Measurements from ENCODE around the gene FRAS1.

The FRAS1 gene

DNA sequence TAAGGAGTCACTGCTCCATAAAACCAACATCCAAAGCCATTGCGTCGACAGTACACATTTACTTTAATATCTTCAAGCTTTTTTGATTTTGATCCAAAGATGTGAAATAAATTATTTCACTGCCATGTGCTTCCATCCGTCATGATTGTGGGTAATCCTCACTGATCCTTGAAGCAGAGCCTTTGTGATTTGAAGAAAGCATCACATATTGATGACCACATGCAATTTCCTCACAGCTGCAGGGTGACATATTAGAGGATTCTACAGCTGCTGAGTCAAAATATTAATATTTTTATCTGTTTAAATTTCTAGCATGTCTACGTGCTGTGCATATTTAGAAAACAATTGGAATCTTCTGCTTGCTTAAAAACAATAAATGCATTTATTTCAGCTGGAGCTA lies 297.7 kb downstream of the FRAS1 start:
- H3K9me3 ChIP-seq = no peaks in the 10 kb centered on the region
- H3K4me1 ChIP-seq = no peaks in the 10 kb centered on the region
- no peak overlapping the region for H3K4me3 ChIP-seq (ENCODE audit: low read depth, low read length)
- H3K27me3 ChIP-seq = no peaks in the 10 kb centered on the region
- H3K36me3 ChIP-seq = no peaks in the 10 kb centered on the region
- TF ChIP-seq, protein P1, sequence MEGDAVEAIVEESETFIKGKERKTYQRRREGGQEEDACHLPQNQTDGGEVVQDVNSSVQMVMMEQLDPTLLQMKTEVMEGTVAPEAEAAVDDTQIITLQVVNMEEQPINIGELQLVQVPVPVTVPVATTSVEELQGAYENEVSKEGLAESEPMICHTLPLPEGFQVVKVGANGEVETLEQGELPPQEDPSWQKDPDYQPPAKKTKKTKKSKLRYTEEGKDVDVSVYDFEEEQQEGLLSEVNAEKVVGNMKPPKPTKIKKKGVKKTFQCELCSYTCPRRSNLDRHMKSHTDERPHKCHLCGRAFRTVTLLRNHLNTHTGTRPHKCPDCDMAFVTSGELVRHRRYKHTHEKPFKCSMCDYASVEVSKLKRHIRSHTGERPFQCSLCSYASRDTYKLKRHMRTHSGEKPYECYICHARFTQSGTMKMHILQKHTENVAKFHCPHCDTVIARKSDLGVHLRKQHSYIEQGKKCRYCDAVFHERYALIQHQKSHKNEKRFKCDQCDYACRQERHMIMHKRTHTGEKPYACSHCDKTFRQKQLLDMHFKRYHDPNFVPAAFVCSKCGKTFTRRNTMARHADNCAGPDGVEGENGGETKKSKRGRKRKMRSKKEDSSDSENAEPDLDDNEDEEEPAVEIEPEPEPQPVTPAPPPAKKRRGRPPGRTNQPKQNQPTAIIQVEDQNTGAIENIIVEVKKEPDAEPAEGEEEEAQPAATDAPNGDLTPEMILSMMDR (IDR thresholded peaks at IDR 0.05; ENCODE audit: low read depth, low read length) = no peak
- DNase-seq = no peak

DNA sequence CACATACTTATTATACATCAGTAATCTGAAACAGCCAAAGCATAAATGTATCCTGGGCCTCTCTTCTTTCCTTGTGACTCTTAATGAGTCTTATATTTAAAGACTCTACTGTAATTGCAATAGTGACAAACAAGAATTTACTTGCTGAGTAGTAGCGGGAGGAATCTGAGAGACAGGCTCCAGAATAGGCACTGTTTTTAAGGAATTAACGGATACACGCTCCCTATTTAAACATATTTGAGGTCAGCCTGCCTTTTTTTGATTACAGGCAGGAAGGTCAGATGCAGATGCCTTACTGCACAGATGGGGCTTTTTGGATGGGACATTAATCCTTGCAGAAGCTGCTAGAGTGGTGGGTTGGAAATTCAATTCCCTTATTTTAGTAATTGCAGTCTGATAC lies 298.2 kb downstream of the FRAS1 start:
- no peaks in the 10 kb centered on the region for H3K9me3 ChIP-seq
- no peak for DNase-seq
- H3K4me1 ChIP-seq = no peaks in the 10 kb centered on the region
- TF ChIP-seq, protein P1 (IDR thresholded peaks at IDR 0.05; ENCODE audit: low read depth, low read length) = no peak
- no peaks in the 10 kb centered on the region for H3K36me3 ChIP-seq
- H3K27me3 ChIP-seq = no peaks in the 10 kb centered on the region
- H3K4me3 ChIP-seq (ENCODE audit: low read depth, low read length) = no peak overlapping the region

DNA sequence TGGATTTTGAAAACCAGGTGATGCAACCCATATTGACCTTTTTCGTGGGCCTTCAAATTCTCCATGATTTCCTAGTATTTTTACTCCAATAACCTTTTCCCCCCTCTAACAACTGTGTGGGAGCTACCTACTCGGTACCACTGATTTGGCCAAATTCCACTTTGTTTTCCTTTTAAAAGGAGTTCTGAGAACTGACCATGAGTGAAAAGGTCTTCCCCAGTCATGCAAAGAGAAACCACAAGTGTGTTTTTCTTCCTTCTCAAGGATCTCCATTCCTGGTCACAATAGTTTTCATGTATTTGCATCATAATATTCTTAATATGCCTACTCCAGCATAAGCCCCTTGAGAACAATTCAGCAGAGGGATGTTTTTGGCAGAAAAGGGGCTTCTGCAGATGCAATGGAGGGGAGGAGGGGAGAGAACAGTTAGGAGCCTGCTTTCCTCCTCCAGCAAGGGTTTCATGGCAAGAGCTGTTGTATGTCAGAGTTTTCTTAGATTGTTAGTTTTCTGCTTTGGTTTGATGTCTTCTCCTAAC lies 299.2 kb downstream of the FRAS1 start:
- H3K4me1 ChIP-seq = no peaks in the 10 kb centered on the region
- no peaks in the 10 kb centered on the region for H3K36me3 ChIP-seq
- TF ChIP-seq, protein P1 (IDR thresholded peaks at IDR 0.05; ENCODE audit: low read depth, low read length) = no peak
- no peak overlapping the region for H3K4me3 ChIP-seq (ENCODE audit: low read depth, low read length)
- DNase-seq = no peak
- H3K9me3 ChIP-seq = no peaks in the 10 kb centered on the region
- no peaks in the 10 kb centered on the region for H3K27me3 ChIP-seq

DNA sequence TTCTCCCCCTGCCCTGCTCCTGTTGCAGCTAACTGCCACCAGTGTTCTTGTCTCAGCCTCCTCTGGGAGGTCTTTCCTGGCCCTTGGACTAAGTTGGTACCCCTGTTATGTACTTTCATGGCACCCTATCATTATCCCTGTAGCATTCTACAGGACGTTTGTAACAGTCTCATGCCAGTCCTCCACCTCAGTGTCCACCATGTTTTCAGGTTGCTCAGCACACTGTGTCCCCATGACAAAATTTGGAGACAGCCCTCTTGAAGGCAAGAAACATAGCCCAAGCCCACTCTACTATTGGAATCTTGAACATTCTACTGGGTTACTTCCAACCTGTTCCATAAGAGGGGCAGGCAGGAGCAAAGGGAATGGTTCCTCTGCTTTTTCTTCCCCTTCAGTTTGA lies 300.0 kb downstream of the FRAS1 start:
- H3K27me3 ChIP-seq = no peaks in the 10 kb centered on the region
- TF ChIP-seq, protein P1 (IDR thresholded peaks at IDR 0.05; ENCODE audit: low read depth, low read length) = no peak
- H3K9me3 ChIP-seq = no peaks in the 10 kb centered on the region
- no peaks in the 10 kb centered on the region for H3K4me1 ChIP-seq
- DNase-seq = no peak
- H3K4me3 ChIP-seq (ENCODE audit: low read depth, low read length) = no peak overlapping the region
- no peaks in the 10 kb centered on the region for H3K36me3 ChIP-seq

DNA sequence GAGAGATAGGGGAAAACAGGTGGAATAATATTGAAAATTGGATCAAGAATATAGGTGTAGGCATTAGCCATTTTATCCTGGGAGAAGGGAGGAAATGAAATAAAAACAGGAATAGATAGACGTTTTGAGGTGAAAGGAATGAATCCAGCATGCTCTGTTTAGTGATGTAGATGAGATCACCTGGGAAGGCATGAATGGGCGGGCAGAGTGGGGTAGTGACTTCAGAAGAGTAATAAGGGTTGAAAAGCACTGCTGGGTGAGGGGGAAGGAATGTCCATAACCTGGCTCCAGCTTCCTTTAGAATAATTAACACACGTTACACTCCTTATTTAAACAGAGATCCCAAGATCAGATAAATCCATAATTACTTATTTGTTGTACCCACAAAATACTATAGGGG lies 303.3 kb downstream of the FRAS1 start:
- no peaks in the 10 kb centered on the region for H3K27me3 ChIP-seq
- TF ChIP-seq, protein P1 (IDR thresholded peaks at IDR 0.05; ENCODE audit: low read depth, low read length) = no peak

DNA sequence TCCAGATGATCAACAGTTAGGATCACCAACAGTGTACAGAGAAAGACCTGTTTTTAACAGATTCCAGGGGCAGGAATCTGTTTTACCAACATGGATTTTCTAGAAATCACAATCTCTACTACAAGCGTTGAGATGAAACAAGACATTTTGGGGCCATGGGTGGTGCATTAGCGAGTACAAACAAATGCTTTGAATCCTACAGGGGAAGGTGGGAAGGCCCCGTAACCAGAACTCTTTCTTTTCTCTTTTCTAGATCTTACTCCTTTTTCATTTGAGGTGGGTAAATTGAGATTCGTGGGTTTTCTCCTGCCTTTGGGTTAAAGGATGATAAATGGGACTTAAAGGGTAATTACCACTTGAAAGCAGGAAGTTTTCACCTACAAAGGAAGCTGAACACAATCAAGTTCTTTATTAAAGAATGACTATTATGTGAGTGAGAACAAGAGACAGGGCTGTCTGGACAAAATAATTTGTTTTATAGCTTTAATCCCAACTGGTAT lies 304.5 kb downstream of the FRAS1 start:
- Histone ChIP-seq H3K9me3 (no peaks in the 10 kb centered on the region), H3K4me3 (ENCODE audit: low read depth, low read length) (no peak overlapping the region), H3K27me3 (no peaks in the 10 kb centered on the region), H3K36me3 (peaks cover 6% of the 10 kb centered on the region; the same call in 1 of the 2 replicates), H3K4me1 (no peaks in the 10 kb centered on the region)
- TF ChIP-seq, protein P1 (IDR thresholded peaks at IDR 0.05; ENCODE audit: low read depth, low read length) = no peak
- no peak for DNase-seq

More for the DNA sequence above, 303.3 kb downstream of the FRAS1 start:
- no peaks in the 10 kb centered on the region for H3K9me3 ChIP-seq
- H3K4me1 ChIP-seq = no peaks in the 10 kb centered on the region
- H3K4me3 ChIP-seq (ENCODE audit: low read depth, low read length) = no peak overlapping the region
- DNase-seq = no peak
- H3K36me3 ChIP-seq = no peaks in the 10 kb centered on the region

All from BE2C (cell line).